Measurements from ENCODE around the gene ALDH1A2.

ALDH1A2 gene

DNA sequence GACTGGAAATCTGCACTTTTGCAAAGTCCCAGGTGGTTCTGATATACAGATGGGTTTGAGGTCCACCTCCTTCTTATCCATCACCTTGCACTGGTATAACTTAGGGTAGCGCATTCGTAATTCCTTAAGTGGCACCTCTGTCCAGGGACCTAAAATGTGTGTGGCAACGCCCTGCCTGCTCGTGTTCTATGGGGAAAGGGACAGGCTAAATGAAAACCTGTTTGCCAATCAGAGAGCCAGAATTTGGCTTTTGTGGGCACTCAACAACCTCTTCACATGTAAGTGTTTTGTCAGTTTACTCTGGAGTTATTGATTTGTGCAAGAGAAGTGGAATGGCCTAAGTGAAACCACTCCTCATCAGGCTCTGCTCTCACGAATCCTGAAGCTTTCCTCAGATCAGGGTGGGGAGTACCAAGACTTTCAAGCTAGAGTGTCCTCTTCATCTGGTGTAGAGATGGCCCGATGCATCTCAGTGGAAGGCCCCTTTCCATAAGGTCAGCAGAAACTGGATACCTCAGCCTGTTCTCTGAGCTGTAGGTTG lies 138.3 kb downstream of the ALDH1A2 start:
- H3K4me3 Mint-ChIP-seq, result no peak overlapping the region
- H3K4me1 Mint-ChIP-seq, result no peaks in the 10 kb centered on the region
- no peak overlapping the region for H3K27ac Mint-ChIP-seq
- peaks cover 14% of the 10 kb centered on the region for H3K27me3 Mint-ChIP-seq
- peaks cover 9% of the 10 kb centered on the region for H3K9me3 Mint-ChIP-seq
- H3K36me3 Mint-ChIP-seq, result no peaks in the 10 kb centered on the region
- ATAC-seq, result no peak

DNA sequence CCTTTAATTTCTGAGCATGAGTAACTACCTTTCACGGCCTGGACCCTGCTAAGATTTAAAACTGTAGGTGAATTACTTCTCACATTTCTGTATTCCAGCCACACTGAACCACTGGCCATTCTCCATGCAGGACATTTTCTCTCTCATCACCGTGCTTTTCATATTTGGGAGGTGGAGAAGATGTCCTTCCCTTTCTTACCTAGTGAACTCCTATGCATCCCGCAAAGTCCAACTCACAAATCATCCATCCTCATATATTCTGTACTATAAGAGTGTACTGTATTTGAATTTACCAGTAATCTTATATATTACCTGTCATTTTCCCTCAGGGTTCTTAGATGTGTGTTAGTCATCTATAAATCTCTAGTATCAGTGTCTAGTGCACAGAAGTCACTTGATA lies 139.9 kb downstream of the ALDH1A2 start:
- ATAC-seq, result no peak
- Mint-ChIP-seq H3K36me3 (no peaks in the 10 kb centered on the region), H3K27ac (no peak overlapping the region), H3K4me3 (no peak overlapping the region), H3K27me3 (no peaks in the 10 kb centered on the region), H3K4me1 (no peaks in the 10 kb centered on the region), H3K9me3 (peaks cover 6% of the 10 kb centered on the region)

DNA sequence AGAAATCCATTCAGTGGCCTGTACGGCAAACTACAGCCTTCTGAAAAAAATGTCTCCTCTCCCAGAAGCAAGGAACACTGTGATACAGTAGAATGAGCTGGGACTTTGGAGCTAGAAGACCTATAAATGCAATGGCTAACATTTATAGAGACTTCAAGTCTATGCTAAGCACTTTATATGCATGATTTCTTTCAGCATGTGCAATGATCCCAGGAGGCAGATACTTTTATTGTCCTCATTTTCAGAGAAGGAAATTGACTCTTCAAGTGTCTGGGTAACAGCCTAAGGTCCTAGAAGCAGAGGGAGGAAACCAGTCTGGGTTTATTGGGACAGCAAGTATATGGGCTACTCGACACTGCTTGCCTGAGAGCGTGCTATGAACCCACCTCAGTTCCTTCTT lies 140.9 kb downstream of the ALDH1A2 start:
- Mint-ChIP-seq H3K36me3 (no peaks in the 10 kb centered on the region), H3K27ac (no peak overlapping the region), H3K27me3 (no peaks in the 10 kb centered on the region), H3K4me1 (no peaks in the 10 kb centered on the region), H3K4me3 (no peak overlapping the region), H3K9me3 (peaks cover 5% of the 10 kb centered on the region)
- no peak for ATAC-seq

DNA sequence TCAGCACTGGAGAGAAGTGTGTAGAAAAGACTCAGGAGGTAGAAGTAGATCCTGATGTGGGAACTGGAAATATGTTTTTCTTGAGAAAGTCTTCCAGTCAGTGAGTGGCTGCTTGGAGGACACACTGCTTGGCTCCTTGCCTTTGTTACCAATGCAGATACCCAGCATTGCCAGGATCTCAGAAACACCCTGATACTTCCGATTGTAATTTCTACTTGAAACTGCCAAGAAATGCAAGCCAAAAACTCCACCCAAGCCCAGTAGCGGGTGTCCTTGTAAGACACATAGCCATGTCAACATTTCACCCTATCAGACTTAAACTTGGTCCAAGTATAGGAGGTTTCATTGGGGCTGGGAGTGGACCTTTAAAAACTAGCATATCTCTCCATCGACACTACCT lies 141.8 kb downstream of the ALDH1A2 start:
- no peaks in the 10 kb centered on the region for H3K4me1 Mint-ChIP-seq
- no peak for ATAC-seq
- peaks cover under 1% of the 10 kb centered on the region for H3K9me3 Mint-ChIP-seq
- H3K27ac Mint-ChIP-seq, result no peak overlapping the region
- H3K4me3 Mint-ChIP-seq, result no peak overlapping the region
- H3K27me3 Mint-ChIP-seq, result no peaks in the 10 kb centered on the region
- no peaks in the 10 kb centered on the region for H3K36me3 Mint-ChIP-seq

DNA sequence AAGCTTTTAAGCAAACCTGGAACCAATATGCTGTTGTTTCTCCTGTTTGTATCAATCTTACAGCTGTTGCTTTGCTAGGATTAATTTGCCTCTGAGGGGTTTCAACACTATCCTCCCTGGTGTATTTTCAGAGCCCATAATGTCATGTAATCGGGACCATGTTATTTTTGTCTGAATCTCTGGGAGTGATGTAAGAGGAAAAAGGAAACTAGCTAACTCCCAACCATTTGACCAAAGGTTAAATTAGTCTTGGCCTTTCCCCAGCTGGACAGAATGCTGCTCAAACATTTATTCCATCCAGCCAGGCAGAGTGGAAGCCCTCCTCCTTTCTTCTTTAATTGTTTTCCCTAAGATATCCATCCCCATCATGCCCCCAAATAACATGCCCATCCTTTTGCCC lies 142.2 kb downstream of the ALDH1A2 start:
- no peaks in the 10 kb centered on the region for H3K9me3 Mint-ChIP-seq
- no peaks in the 10 kb centered on the region for H3K36me3 Mint-ChIP-seq
- ATAC-seq, result no peak
- no peak overlapping the region for H3K4me3 Mint-ChIP-seq
- H3K27me3 Mint-ChIP-seq, result no peaks in the 10 kb centered on the region
- H3K4me1 Mint-ChIP-seq, result no peaks in the 10 kb centered on the region
- no peak overlapping the region for H3K27ac Mint-ChIP-seq

DNA sequence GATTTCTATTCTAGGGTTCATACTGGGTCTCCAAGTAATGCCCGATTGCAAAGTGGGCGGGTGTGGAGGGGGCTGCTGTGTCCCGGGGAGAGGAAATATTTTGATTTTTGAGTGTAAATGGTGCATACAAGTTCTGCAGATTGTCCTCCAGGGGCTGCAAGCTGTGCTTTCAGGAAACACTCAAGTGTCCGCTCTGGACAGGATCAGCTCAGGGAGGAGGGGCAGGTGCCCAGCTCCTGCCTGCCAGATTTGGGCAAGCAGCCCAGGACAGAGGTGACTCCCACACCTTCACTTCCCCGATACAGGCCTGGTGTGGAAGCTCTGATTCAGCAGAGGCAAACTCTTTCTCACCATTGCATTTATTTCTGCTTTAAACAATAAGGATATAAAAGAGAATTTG lies 142.7 kb downstream of the ALDH1A2 start:
- H3K4me3 Mint-ChIP-seq, result no peak overlapping the region
- H3K27ac Mint-ChIP-seq, result no peak overlapping the region
- H3K4me1 Mint-ChIP-seq, result no peaks in the 10 kb centered on the region
- H3K27me3 Mint-ChIP-seq, result no peaks in the 10 kb centered on the region
- H3K36me3 Mint-ChIP-seq, result no peaks in the 10 kb centered on the region
- H3K9me3 Mint-ChIP-seq, result no peaks in the 10 kb centered on the region
- ATAC-seq, result no peak

DNA sequence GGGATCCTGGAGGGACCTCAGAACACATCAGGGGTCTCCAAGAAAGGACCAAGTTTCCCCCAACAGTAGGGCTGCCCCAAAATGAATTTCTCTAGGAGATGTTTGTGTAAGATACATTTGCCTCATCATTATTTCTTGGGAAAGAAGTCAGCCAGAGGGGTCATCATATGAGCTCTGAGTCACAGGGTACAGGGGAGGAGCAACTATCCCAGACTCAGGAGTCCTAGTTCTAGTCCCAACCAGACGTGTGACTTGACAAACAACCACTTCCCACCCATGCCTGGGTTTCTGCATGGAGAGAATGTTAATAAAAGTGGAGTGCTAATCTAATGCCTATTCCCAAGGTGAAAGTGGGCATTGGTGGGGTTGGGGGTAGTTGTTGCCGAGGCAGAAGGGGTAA lies 144.1 kb downstream of the ALDH1A2 start:
- H3K4me3 Mint-ChIP-seq, result no peak overlapping the region
- H3K4me1 Mint-ChIP-seq, result no peaks in the 10 kb centered on the region
- H3K27me3 Mint-ChIP-seq, result no peaks in the 10 kb centered on the region
- H3K9me3 Mint-ChIP-seq, result no peaks in the 10 kb centered on the region
- no peaks in the 10 kb centered on the region for H3K36me3 Mint-ChIP-seq
- no peak for ATAC-seq
- no peak overlapping the region for H3K27ac Mint-ChIP-seq

DNA sequence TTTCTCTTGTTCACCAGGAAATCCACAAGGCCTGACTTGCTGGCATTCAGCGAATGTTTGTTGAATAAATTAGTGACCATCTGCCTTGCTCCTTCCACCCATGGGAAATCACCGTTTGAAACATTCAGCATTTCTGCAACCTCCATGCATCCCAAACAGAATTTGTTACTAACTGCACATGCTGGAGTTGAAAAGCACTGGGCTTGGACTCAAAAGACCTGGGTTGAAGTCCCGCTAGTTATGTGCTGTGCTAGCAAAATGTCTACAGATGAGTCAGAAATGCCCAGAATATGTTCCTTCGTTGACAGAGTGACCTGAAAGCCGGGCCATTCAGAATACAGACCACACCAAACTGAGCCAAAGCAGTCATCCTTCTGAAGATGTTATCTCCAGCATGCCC lies 144.6 kb downstream of the ALDH1A2 start:
- no peaks in the 10 kb centered on the region for H3K36me3 Mint-ChIP-seq
- no peak overlapping the region for H3K4me3 Mint-ChIP-seq
- ATAC-seq, result no peak
- H3K27ac Mint-ChIP-seq, result no peak overlapping the region
- no peaks in the 10 kb centered on the region for H3K27me3 Mint-ChIP-seq
- no peaks in the 10 kb centered on the region for H3K9me3 Mint-ChIP-seq
- H3K4me1 Mint-ChIP-seq, result no peaks in the 10 kb centered on the region

DNA sequence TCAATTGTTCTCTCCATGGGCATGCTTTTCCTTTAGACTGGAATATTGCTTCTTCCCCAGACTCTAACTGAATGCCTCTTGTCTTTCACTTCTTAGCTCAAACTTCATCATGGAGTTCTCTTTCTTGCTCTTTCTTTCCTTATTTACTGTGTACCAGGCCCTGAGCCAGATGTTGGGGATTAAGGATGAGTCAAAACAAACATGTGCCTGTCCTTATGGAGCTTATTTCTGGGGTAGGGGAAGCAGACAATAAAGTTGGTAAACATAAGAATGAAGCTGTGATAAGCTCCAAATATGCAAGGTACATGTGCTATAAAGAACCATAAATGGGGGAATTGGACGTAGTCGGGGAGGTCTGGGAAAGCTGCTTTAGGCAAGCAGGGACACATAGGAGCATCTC lies 145.8 kb downstream of the ALDH1A2 start:
- H3K27me3 Mint-ChIP-seq, result no peaks in the 10 kb centered on the region
- H3K36me3 Mint-ChIP-seq, result no peaks in the 10 kb centered on the region
- no peaks in the 10 kb centered on the region for H3K9me3 Mint-ChIP-seq

DNA sequence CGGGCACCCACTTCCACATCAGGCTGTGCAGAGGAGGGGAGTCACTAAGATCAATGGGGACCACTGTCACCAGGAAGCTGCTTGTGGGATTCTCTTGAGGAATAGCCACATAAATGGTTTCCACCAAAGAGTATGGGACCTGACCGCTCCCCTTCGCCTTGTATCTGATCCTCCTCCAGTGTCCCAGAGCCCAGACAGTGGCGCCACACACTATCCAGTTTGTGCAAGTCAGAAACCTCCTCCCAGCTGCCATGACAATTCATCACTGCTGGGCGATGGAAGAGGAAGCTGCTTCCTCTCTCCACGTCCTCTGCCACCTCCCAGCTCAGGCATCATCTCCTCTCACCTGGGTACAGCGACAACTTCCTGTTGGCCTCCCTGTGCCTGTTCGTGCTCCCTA lies 147.5 kb downstream of the ALDH1A2 start:
- no peaks in the 10 kb centered on the region for H3K4me1 Mint-ChIP-seq
- H3K36me3 Mint-ChIP-seq, result no peaks in the 10 kb centered on the region
- H3K27me3 Mint-ChIP-seq, result peaks cover 4% of the 10 kb centered on the region
- no peaks in the 10 kb centered on the region for H3K9me3 Mint-ChIP-seq
- no peak overlapping the region for H3K27ac Mint-ChIP-seq
- no peak overlapping the region for H3K4me3 Mint-ChIP-seq
- no peak for ATAC-seq

More for the DNA sequence above, 145.8 kb downstream of the ALDH1A2 start:
- Mint-ChIP-seq H3K4me3 (no peak overlapping the region), H3K27ac (no peak overlapping the region), H3K4me1 (no peaks in the 10 kb centered on the region)
- ATAC-seq, result no peak

DNA sequence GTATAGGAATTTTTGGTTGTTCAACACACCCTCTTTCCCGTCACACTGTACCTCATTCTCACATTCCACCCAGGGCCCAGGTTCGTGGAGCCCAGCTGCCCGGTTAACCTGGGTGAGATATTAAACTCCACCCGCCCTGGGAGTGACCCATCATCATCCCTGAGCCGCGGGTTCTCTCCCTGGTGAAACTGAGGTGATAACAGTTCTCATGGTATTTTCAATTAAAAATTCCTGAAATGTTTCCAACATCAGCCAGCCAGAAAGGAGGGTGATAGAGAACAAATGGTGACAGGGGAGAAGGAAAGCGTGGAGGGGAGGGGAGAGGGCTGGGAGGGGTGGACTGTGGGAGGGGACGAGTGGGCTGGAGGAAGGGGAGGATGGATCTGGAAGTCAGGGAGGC lies 148.8 kb downstream of the ALDH1A2 start:
- no peak for ATAC-seq
- Mint-ChIP-seq H3K27me3 (peaks cover 5% of the 10 kb centered on the region), H3K9me3 (no peaks in the 10 kb centered on the region), H3K4me1 (no peaks in the 10 kb centered on the region), H3K36me3 (no peaks in the 10 kb centered on the region), H3K4me3 (no peak overlapping the region), H3K27ac (no peak overlapping the region)

DNA sequence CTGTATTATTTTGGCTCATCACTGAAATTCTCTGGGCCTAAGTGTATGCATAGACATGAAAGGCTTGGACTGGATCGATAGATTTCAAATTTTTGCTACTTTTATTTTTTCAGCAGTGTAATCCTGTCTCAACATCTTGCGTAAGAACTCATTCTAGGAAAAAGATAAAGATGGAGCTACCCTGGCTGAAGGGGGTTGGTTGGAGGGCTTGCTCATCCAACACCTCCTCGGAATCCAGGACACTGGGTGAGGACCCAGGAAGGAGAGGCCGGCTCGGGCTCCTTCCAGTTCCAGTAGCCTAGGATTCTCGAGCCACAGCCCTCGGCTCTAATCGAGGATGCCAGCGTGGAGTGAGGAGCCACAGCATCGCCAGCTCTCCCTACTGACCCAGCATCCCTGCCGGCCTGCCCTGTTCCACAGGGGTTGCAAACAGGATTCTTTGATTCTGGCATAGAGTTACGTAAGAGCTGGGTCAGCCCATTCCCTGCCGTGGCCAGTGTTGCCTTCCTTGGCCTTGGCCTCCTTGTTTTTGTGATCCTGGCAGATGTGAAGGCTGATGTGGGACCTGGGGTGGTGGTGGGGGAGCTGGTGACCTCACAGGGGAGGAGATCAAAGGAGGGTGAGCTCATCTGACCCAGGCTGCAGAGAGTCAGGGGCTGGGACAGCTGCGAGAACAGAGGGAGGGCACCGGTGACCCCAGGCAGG lies 149.5 kb downstream of the ALDH1A2 start:
- H3K36me3 Mint-ChIP-seq, result no peaks in the 10 kb centered on the region
- peaks cover 5% of the 10 kb centered on the region for H3K27me3 Mint-ChIP-seq
- no peaks in the 10 kb centered on the region for H3K9me3 Mint-ChIP-seq
- no peak for ATAC-seq
- no peak overlapping the region for H3K27ac Mint-ChIP-seq
- no peak overlapping the region for H3K4me3 Mint-ChIP-seq
- H3K4me1 Mint-ChIP-seq, result no peaks in the 10 kb centered on the region

DNA sequence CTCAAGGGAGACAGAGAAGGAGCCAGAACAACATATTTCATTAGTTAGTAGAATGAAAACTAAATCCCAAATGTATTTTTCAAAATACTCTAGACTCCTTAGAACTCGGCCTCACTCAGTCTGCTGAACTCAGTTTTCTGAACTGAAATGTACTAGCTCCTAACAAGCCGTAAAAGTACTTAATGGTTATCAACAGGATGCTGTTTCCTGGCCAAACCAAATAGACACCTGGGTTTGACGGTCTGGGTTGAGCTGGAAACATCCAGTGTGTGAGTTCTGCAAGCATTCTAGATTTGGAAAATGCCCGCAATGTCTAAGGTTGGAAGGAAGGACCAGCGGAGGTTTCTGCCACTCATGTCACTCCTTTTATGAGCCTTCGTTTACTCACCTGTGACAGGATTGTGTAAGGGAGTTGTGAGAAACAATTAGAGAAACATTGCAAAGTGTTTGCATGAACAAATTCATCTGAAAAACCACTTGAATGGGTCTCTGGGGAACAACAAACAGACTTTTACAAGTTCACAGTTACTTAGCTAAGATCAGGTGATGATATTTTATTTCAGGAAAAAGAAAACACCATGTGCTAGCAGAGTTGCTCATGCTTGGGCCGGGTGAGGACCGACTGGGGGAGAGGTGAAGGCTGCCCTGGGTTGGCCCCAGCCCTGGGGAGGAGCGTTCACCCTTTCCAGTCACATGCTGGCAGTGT lies 151.0 kb downstream of the ALDH1A2 start:
- no peaks in the 10 kb centered on the region for H3K4me1 Mint-ChIP-seq
- no peaks in the 10 kb centered on the region for H3K36me3 Mint-ChIP-seq
- no peaks in the 10 kb centered on the region for H3K9me3 Mint-ChIP-seq
- ATAC-seq, result no peak
- no peak overlapping the region for H3K4me3 Mint-ChIP-seq
- peaks cover 5% of the 10 kb centered on the region for H3K27me3 Mint-ChIP-seq
- H3K27ac Mint-ChIP-seq, result no peak overlapping the region

DNA sequence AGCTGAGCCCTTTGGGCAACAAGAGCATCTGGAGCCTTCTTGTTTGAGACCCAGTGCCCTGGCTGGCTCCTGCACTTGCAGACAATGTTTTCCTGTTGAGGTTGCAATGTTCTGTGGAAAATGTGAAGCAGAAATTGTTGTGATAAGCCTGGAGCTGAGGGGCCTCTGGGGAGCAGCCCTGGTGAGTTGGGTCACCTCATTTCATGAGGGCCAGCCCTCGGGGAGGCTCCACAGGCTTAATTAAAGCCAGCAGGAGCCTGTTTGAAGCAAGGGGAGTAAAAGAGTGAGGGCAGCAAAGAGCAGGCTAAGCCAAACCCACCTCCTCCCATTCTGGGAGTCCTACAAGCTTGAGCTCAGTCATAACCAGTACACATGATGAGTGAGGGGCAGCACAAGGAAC lies 154.3 kb downstream of the ALDH1A2 start:
- H3K4me3 Mint-ChIP-seq, result no peak overlapping the region
- no peak overlapping the region for H3K27ac Mint-ChIP-seq
- H3K9me3 Mint-ChIP-seq, result no peaks in the 10 kb centered on the region
- no peaks in the 10 kb centered on the region for H3K36me3 Mint-ChIP-seq
- no peaks in the 10 kb centered on the region for H3K4me1 Mint-ChIP-seq
- no peak for ATAC-seq
- H3K27me3 Mint-ChIP-seq, result peaks cover 14% of the 10 kb centered on the region

DNA sequence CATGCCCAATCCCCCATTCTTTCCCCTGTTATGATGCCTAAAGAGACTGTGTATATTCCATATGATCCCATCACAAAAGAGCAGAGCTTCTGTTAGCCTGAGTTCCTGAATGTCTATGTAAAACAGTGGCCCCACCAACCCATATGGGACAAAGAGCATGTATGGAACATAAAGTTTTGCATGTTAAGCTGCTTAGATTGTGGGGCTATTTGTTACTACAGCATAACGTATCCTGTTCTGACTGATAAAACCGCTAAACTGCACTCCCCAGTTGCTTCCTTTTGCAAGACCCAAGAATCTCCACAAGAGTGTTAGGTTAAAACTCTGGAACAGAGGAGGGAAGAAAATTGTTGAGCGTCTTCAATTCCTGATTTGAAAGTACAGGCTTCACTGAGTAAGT lies 154.8 kb downstream of the ALDH1A2 start:
- Mint-ChIP-seq H3K4me3 (no peak overlapping the region), H3K27ac (no peak overlapping the region), H3K4me1 (no peaks in the 10 kb centered on the region), H3K9me3 (no peaks in the 10 kb centered on the region), H3K27me3 (peaks cover 14% of the 10 kb centered on the region), H3K36me3 (no peaks in the 10 kb centered on the region)
- no peak for ATAC-seq

DNA sequence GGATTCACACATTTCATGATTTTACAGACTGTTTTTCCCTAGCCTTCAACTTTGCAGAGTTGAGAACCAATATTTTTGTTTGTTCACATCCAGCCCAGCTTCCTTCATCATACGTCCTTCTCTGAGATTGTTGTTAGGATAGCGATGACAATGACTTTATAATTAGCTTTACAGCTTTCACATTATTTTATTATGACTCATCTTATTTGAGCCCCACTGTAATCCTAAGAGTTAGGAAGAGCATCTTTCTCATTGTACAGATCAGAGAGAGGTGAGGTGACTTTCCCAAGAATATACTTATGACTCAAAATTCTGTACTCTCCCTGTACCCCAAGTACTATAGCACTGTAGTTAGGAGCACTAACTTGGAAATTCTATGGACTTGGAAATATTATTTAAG lies 156.1 kb downstream of the ALDH1A2 start:
- Mint-ChIP-seq H3K36me3 (no peaks in the 10 kb centered on the region), H3K27me3 (peaks cover 14% of the 10 kb centered on the region)

More for the DNA sequence above, 156.1 kb downstream of the ALDH1A2 start:
- no peak for ATAC-seq
- Mint-ChIP-seq H3K4me1 (no peaks in the 10 kb centered on the region), H3K4me3 (no peak overlapping the region), H3K9me3 (no peaks in the 10 kb centered on the region), H3K27ac (no peak overlapping the region)

Data from stimulated activated memory B cell treated with anti-CD40 and anti-IgM and Interleukin-4, amounts not matched to agents 10 μg/mL and 1 μg/mL and 100 μg/mL, for 72 hours (primary cell).